C4-2B (cell line): Measurements from ENCODE around the gene SACM1L.

ENCODE experiments used
- H3K27ac ChIP-seq: fragments of 450-650 bp; 2 replicates; pipeline ENCODE4 v1.5.1; 2017
- ZFX ChIP-seq: fragments of 450-650 bp; IDR thresholded peaks from 2 replicates; pipeline ENCODE4 v1.6.1; 2017
- TF ChIP-seq, protein P1 (sequence below): fragments of 450-650 bp; conservative IDR thresholded peaks from 2 replicates; pipeline ENCODE4 v1.5.1; 2017; ENCODE audit warnings: mild to moderate bottlenecking

SACM1L gene

GRCh38 chr3:45773714-45774449 is 84.7 kb downstream of the SACM1L start:
- TF ChIP-seq, protein P1, sequence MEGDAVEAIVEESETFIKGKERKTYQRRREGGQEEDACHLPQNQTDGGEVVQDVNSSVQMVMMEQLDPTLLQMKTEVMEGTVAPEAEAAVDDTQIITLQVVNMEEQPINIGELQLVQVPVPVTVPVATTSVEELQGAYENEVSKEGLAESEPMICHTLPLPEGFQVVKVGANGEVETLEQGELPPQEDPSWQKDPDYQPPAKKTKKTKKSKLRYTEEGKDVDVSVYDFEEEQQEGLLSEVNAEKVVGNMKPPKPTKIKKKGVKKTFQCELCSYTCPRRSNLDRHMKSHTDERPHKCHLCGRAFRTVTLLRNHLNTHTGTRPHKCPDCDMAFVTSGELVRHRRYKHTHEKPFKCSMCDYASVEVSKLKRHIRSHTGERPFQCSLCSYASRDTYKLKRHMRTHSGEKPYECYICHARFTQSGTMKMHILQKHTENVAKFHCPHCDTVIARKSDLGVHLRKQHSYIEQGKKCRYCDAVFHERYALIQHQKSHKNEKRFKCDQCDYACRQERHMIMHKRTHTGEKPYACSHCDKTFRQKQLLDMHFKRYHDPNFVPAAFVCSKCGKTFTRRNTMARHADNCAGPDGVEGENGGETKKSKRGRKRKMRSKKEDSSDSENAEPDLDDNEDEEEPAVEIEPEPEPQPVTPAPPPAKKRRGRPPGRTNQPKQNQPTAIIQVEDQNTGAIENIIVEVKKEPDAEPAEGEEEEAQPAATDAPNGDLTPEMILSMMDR = no peak
- TF ChIP-seq ZFX = no peak
- H3K27ac ChIP-seq = no peak overlapping the region

DNA sequence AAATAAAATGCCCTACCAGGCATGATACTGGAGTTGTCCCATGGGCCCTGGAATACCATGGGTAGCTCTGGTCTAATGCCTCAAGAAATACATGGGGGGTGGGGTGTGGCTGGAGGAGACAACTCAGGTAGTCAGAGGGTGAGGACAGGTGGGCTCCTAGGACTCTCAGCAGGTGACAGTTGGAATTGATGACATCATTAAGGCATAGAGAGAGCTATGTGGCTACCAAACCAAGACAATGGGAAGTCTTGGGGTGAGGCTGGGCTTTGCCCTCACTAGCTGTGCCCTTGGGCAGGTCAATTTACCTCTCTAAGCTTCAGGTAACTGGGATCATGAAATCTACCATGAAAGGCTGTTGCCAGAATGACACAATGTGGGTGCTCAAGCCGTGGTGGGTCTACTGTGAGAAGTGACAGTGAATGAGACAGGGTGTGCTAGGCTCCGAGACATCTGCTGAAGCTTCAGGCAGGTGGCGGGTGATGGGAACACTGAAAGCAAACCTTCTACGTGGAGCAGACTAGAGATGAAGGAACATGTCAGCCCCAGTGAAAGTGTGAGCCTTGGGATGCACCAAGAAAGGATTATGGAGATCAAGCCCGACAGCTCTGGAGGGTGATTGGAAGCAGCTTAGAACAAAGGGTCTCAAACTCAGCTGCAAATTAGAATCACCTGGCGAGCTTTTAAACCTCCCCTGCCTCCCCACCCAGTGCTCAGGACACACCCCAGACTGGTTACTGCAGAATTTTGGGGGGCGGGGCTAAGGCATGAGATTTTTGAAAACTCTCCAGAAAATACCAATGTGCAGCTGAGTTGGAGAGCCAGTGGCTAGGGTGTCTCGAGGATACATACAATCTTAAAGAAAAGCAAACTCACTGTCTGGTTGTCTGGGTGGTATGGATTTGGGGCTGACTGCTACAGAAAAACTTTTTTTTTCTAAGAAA is 85.7 kb downstream of the SACM1L start:
- no peak for TF ChIP-seq ZFX
- TF ChIP-seq, protein P1 = no peak

GRCh38 chr3:45775571-45776300 is 86.5 kb downstream of the SACM1L start:
- no peak overlapping the region for H3K27ac ChIP-seq

More for the DNA sequence above, 85.7 kb downstream of the SACM1L start:
- H3K27ac ChIP-seq = no peak overlapping the region

GRCh38 chr3:45776301-45776595 is 87.1 kb downstream of the SACM1L start:
- no peak overlapping the region for H3K27ac ChIP-seq
- no peak for TF ChIP-seq ZFX
- TF ChIP-seq, protein P1 = no peak

More at GRCh38 chr3:45775571-45776300, 86.5 kb downstream of the SACM1L start:
- TF ChIP-seq ZFX = no peak
- TF ChIP-seq, protein P1 = no peak

DNA sequence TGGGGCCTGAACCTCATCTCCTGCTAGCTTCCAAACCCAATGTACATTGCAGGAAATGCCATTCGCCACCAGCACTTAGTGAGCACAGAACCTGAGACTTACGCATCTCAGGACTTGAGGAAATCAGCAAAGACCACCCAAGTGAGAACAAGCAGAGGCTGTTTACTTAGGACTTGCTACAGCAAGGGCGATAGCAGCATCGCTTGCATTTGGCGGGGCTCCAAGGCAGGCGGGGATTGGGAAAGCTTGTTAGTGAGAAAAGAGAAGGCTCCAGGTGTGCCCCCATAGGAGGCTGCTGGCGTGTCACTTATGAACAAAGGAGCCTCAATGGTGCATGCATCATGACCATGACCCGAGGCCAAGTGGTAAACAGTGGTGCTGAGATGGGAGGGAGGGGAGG is 87.4 kb downstream of the SACM1L start:
- H3K27ac ChIP-seq = no peak overlapping the region
- no peak for TF ChIP-seq ZFX
- TF ChIP-seq, protein P1 = no peak

GRCh38 chr3:45777111-45777745 is 88.0 kb downstream of the SACM1L start:
- H3K27ac ChIP-seq = no peak overlapping the region
- no peak for TF ChIP-seq ZFX
- TF ChIP-seq, protein P1 = no peak
